ENCODE measurements around the gene FAM13C.

Gene FAM13C

DNA sequence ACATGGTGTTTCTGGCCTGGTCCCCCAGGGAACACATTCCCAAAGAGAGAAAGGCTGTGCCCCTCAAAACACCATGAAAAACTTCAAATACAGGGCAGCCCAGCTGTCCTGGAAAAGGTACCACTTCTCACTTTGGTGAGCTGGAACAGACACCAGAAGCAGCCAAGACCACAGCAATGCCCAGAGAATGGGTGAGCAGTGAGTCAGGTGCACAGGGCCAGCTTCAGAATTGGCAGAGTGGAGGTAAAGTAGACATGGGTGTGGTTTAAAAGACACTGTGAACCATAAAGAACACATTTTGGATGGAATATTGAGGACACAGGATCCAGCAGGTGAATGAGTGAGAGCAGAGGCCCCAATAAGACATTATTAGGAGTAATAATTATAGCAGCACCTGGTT, 51.3 kb downstream of the FAM13C start:
- Histone ChIP-seq H3K27ac (no peak overlapping the region), H3K27me3 (replicated peaks) (no peaks in the 10 kb centered on the region), H3K4me3 (ENCODE audit: low read depth, low read length) (no peak overlapping the region), H3K36me3 (replicated peaks) (no peaks in the 10 kb centered on the region)
- in situ Hi-C loops (cut with HindIII; ENCODE audit: low pct_ligation_motif_present, low sequenced_read_pairs): no loop called here
- TF ChIP-seq, protein P1, sequence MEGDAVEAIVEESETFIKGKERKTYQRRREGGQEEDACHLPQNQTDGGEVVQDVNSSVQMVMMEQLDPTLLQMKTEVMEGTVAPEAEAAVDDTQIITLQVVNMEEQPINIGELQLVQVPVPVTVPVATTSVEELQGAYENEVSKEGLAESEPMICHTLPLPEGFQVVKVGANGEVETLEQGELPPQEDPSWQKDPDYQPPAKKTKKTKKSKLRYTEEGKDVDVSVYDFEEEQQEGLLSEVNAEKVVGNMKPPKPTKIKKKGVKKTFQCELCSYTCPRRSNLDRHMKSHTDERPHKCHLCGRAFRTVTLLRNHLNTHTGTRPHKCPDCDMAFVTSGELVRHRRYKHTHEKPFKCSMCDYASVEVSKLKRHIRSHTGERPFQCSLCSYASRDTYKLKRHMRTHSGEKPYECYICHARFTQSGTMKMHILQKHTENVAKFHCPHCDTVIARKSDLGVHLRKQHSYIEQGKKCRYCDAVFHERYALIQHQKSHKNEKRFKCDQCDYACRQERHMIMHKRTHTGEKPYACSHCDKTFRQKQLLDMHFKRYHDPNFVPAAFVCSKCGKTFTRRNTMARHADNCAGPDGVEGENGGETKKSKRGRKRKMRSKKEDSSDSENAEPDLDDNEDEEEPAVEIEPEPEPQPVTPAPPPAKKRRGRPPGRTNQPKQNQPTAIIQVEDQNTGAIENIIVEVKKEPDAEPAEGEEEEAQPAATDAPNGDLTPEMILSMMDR (IDR thresholded peaks at IDR 0.05; ENCODE audit: low read depth, low read length, missing control alignments): no peak
- no peak for DNase-seq

DNA sequence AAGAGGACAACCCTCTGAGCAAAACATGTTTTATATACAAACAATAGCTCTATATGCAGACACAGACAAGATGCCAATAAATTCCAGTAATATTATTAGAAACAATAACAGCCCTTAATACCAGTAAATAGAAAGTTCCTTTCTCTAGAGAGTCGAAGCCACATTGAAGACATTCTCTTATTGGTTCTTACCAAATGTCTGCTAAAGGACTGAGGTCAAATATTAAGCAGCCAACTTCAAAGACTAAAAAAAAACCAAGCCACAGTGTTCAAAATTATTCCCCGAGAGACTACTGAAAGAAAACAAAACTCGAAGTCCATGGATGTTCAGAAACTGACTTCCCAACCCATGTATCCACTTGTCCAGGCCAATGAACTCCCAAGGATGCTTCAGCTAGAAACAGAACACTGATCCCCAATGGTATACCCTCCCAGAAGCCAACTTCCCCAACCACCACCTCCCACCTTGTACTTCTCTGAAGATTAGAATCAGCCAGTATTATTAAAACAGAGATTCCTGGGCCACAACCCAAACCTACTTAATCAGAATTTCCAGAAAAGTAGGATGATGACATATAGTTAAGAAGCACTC, 51.9 kb downstream of the FAM13C start:
- no peak overlapping the region for H3K27ac ChIP-seq
- no peaks in the 10 kb centered on the region for H3K27me3 ChIP-seq (replicated peaks)
- no peak for DNase-seq
- TF ChIP-seq, protein P1 (IDR thresholded peaks at IDR 0.05; ENCODE audit: low read depth, low read length, missing control alignments): no peak
- no peaks in the 10 kb centered on the region for H3K36me3 ChIP-seq (replicated peaks)
- H3K4me3 ChIP-seq (ENCODE audit: low read depth, low read length): no peak overlapping the region
- in situ Hi-C loops (cut with HindIII; ENCODE audit: low pct_ligation_motif_present, low sequenced_read_pairs): no loop called here

DNA sequence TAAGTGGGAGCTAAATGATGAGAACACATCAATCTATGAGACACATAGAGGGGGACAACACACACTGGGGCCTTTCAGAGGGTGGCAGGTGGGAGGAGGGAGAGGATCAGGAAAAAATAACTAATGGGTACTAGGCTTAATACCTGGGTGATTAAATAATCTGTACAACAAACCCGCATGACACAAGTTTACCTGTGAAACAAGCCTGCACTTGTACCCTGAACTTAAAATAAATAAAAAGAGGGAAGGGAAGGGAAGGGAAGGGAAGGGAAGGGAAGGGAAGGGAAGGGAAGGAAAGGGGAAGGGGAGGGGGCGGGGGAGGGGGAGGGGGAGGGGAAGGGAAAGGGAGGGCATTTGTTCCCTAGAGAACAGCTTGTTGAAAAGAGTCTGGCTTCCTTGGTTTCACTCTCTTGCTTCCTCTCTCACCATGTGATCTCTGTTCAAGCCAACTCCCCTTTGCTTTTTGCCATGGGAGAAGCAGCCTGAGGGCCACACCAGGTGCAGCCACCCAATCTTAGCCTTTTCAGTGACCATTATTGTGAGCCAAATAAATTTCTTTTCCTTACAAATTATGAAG, 57.7 kb downstream of the FAM13C start:
- Histone ChIP-seq H3K27ac (no peak overlapping the region), H3K36me3 (replicated peaks) (no peaks in the 10 kb centered on the region), H3K27me3 (replicated peaks) (no peaks in the 10 kb centered on the region), H3K4me3 (ENCODE audit: low read depth, low read length) (no peak overlapping the region)
- in situ Hi-C loops (cut with HindIII; ENCODE audit: low pct_ligation_motif_present, low sequenced_read_pairs): no loop called here
- DNase-seq: no peak
- TF ChIP-seq, protein P1 (IDR thresholded peaks at IDR 0.05; ENCODE audit: low read depth, low read length, missing control alignments): no peak

DNA sequence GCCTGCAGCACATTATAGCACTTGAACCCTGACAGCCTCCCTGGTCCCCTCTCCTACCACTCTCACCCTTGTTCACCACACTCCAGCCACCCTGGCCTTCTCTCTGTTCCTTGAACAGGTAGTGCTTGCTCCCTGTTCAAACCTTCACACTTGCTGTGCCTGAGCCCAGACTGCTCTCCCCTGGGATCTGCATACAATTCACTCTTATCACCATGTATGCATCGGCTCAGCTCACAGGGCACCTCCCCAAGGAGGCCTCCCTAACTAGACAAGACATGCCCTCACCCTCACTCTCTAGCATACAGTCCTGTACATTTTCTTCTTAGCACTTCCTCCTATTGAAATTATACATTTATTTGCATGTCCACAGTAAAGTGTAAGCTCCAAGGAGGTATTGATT, 59.3 kb downstream of the FAM13C start:
- no peak for DNase-seq
- TF ChIP-seq, protein P1 (IDR thresholded peaks at IDR 0.05; ENCODE audit: low read depth, low read length, missing control alignments): no peak
- H3K27ac ChIP-seq: no peak overlapping the region
- no peaks in the 10 kb centered on the region for H3K27me3 ChIP-seq (replicated peaks)
- no peak overlapping the region for H3K4me3 ChIP-seq (ENCODE audit: low read depth, low read length)
- in situ Hi-C loops (cut with HindIII; ENCODE audit: low pct_ligation_motif_present, low sequenced_read_pairs): no loop called here
- H3K36me3 ChIP-seq (replicated peaks): no peaks in the 10 kb centered on the region

DNA sequence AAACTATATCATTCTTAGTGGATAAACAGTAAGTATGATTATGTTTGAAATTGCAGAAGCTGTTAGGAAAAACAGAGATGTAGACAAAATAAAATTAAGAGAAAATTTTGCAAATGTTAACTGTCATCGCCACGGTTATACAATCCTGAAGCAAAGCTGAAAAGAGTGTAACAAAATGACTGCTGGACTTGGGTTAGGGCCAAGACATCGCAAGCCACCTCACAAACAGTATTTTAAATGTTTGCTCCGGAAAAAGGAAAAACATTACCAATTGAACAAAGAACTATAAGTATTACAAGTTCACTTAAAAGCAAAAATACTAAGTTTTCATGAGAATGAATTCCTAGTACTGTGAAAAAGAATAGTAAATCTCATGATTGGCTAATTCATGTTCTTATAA, 60.0 kb downstream of the FAM13C start:
- TF ChIP-seq, protein P1 (IDR thresholded peaks at IDR 0.05; ENCODE audit: low read depth, low read length, missing control alignments): no peak
- H3K36me3 ChIP-seq (replicated peaks): no peaks in the 10 kb centered on the region
- no peaks in the 10 kb centered on the region for H3K27me3 ChIP-seq (replicated peaks)
- H3K4me3 ChIP-seq (ENCODE audit: low read depth, low read length): no peak overlapping the region
- DNase-seq: no peak
- in situ Hi-C loops (cut with HindIII; ENCODE audit: low pct_ligation_motif_present, low sequenced_read_pairs): no loop called here
- H3K27ac ChIP-seq: no peak overlapping the region
